ENCODE data around the gene CYP1A2.
"Not testable (repeated sequence)": the region's sequence is repeated elsewhere in the genome, so short reads cannot be mapped to it uniquely, and the experiment has no call there.

The CYP1A2 gene

GRCh38 chr15:74748322-74748946 is at the start of gene CYP1A2:
TSS of gene CYP1A2 (plus strand) at chr15:74748845. CDS start at chr15:74749739, 894 bp downstream.
- no peak for DNase-seq

- DNase-seq = no peak
Measured at GRCh38 chr15:74709011-74709410, 39.6 kb upstream of the CYP1A2 start.

GRCh38 chr15:74709892-74710291 is 38.8 kb upstream of the CYP1A2 start:
- DNase-seq = no peak

- DNase-seq = no peak
Measured at GRCh38 chr15:74710319-74711094, 38.1 kb upstream of the CYP1A2 start.

- no peak for DNase-seq
Measured at GRCh38 chr15:74712311-74712710, 36.3 kb upstream of the CYP1A2 start.

- DNase-seq = no peak
Measured at GRCh38 chr15:74716651-74717050, 32.0 kb upstream of the CYP1A2 start.

GRCh38 chr15:74722591-74722990 is 26.1 kb upstream of the CYP1A2 start:
- DNase-seq = no peak

GRCh38 chr15:74723187-74723586 is 25.5 kb upstream of the CYP1A2 start:
- DNase-seq = no peak

- peak; percentile 60 for DNase-seq
Measured at GRCh38 chr15:74723754-74724334, 24.8 kb upstream of the CYP1A2 start.

GRCh38 chr15:74724570-74725224 is 23.9 kb upstream of the CYP1A2 start:
- no peak for DNase-seq

GRCh38 chr15:74725225-74725774 is 23.3 kb upstream of the CYP1A2 start, which contains the start of gene CYP1A1:
TSS of gene CYP1A1 (minus strand) at chr15:74725528. CDS start at chr15:74723097, 2,431 bp downstream.
- DNase-seq = peak; percentile 12

- no peak for DNase-seq
Measured at GRCh38 chr15:74725845-74726773, 22.5 kb upstream of the CYP1A2 start.

GRCh38 chr15:74726774-74727164 is 21.9 kb upstream of the CYP1A2 start:
- DNase-seq = no peak

GRCh38 chr15:74727727-74728126 is 20.9 kb upstream of the CYP1A2 start:
- DNase-seq = peak; percentile 8

GRCh38 chr15:74728699-74729098 is 19.9 kb upstream of the CYP1A2 start:
- not testable (repeated sequence) for DNase-seq

- DNase-seq = not testable (repeated sequence)
Measured at GRCh38 chr15:74729372-74729771, 19.3 kb upstream of the CYP1A2 start.

GRCh38 chr15:74730619-74731316 is 17.9 kb upstream of the CYP1A2 start:
- DNase-seq = no peak

GRCh38 chr15:74732846-74733245 is 15.8 kb upstream of the CYP1A2 start:
- no peak for DNase-seq

- DNase-seq = no peak
Measured at GRCh38 chr15:74733269-74733668, 15.4 kb upstream of the CYP1A2 start.

- DNase-seq = no peak
Measured at GRCh38 chr15:74735305-74735704, 13.3 kb upstream of the CYP1A2 start.

- not testable (repeated sequence) for DNase-seq
Measured at GRCh38 chr15:74738239-74738638, 10.4 kb upstream of the CYP1A2 start.

Measured in NCI-H2171 (cell line).